ENCODE measurements around the gene UBAC2. TPM values are rescaled to one million over a fixed set of nuclear protein-coding genes. Genes with fewer than 3 reads are reported as not detected.
A peak's percentile ranks its signal among the peaks of the same experiment; 100 is the strongest.

Gene UBAC2
- total RNA-seq, 1 donor from 2014 or later: 70.8 TPM

GRCh38 chr13:99302637-99303505 is 102.2 kb downstream of the UBAC2 start:
- H3K4me3 Mint-ChIP-seq (ENCODE audit: unreplicated experiment): no peak overlapping the region
- H3K9me3 Mint-ChIP-seq (ENCODE audit: low read depth): no peaks in the 10 kb centered on the region
- no peaks in the 10 kb centered on the region for H3K36me3 Mint-ChIP-seq (ENCODE audit: low read depth)
- DNase-seq (ENCODE audit: low spot score): no peak
- H3K27ac Mint-ChIP-seq (ENCODE audit: unreplicated experiment): no peak overlapping the region
- no peaks in the 10 kb centered on the region for H3K27me3 Mint-ChIP-seq (ENCODE audit: low read depth)
- peaks cover 34% of the 10 kb centered on the region for H3K4me1 Mint-ChIP-seq (ENCODE audit: low read depth)
- no peak for TF ChIP-seq CTCF (IDR thresholded peaks at IDR 0.05)

GRCh38 chr13:99303863-99304521 is 103.3 kb downstream of the UBAC2 start:
- TF ChIP-seq CTCF (IDR thresholded peaks at IDR 0.05): no peak
- peaks cover 42% of the 10 kb centered on the region for H3K4me1 Mint-ChIP-seq (ENCODE audit: low read depth)
- no peak overlapping the region for H3K4me3 Mint-ChIP-seq (ENCODE audit: unreplicated experiment)
- DNase-seq (ENCODE audit: low spot score): no peak
- H3K36me3 Mint-ChIP-seq (ENCODE audit: low read depth): peaks cover 4% of the 10 kb centered on the region
- H3K27me3 Mint-ChIP-seq (ENCODE audit: low read depth): no peaks in the 10 kb centered on the region
- H3K27ac Mint-ChIP-seq (ENCODE audit: unreplicated experiment): peak overlapping the region; percentile 9
- no peaks in the 10 kb centered on the region for H3K9me3 Mint-ChIP-seq (ENCODE audit: low read depth)

- H3K4me1 Mint-ChIP-seq (ENCODE audit: low read depth): peaks cover 47% of the 10 kb centered on the region
Measured at GRCh38 chr13:99304541-99304940, 103.9 kb downstream of the UBAC2 start.

DNA sequence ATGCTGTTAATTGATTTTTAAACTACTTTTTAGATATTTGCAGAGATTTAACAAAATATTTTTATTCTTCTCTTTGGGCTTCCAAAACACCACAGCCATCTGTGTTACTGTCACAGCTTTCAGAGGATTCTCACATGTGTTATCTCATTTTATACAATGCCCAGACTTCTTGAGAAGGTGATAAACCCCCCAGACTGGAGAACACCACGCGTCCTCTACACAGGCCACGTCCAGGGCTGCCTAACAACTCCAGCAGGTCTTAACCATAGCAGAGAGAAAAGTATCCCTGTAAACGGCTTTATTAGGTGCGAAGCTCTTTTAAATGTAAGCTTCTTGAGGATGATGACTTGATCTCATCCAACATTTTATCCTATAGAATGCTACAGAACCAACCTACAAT is 104.5 kb downstream of the UBAC2 start:
- no peak for TF ChIP-seq CTCF (IDR thresholded peaks at IDR 0.05)
- no peak overlapping the region for H3K4me3 Mint-ChIP-seq (ENCODE audit: unreplicated experiment)
- no peaks in the 10 kb centered on the region for H3K9me3 Mint-ChIP-seq (ENCODE audit: low read depth)

More at GRCh38 chr13:99304541-99304940, 103.9 kb downstream of the UBAC2 start:
- H3K36me3 Mint-ChIP-seq (ENCODE audit: low read depth): peaks cover 4% of the 10 kb centered on the region
- H3K27ac Mint-ChIP-seq (ENCODE audit: unreplicated experiment): no peak overlapping the region
- no peaks in the 10 kb centered on the region for H3K9me3 Mint-ChIP-seq (ENCODE audit: low read depth)
- H3K27me3 Mint-ChIP-seq (ENCODE audit: low read depth): no peaks in the 10 kb centered on the region
- no peak for TF ChIP-seq CTCF (IDR thresholded peaks at IDR 0.05)
- no peak for DNase-seq (ENCODE audit: low spot score)
- no peak overlapping the region for H3K4me3 Mint-ChIP-seq (ENCODE audit: unreplicated experiment)

DNA sequence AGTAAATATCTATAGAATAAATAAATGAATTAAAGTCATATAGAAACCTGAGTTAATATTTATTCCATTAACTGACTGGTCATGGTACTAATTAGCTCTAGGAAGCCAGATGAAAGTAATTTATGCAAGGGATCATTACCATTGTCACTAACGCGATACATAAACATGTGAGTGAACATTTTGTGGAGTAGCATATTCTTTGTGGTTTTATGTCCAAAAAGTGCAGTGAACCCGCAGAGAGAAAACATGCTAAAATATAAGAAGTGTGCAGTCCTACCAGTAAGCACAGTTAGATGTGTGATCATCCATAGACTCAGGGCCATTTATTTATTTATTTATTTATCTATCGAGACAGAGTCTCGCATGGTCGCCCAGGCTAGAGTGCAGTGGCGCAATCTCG is 104.9 kb downstream of the UBAC2 start:
- Mint-ChIP-seq H3K9me3 (ENCODE audit: low read depth) (no peaks in the 10 kb centered on the region), H3K36me3 (ENCODE audit: low read depth) (peaks cover 4% of the 10 kb centered on the region), H3K4me3 (ENCODE audit: unreplicated experiment) (no peak overlapping the region), H3K27me3 (ENCODE audit: low read depth) (no peaks in the 10 kb centered on the region), H3K4me1 (ENCODE audit: low read depth) (peaks cover 57% of the 10 kb centered on the region), H3K27ac (ENCODE audit: unreplicated experiment) (no peak overlapping the region)
- no peak for TF ChIP-seq CTCF (IDR thresholded peaks at IDR 0.05)
- DNase-seq (ENCODE audit: low spot score): no peak

More for the DNA sequence above, 104.5 kb downstream of the UBAC2 start:
- DNase-seq (ENCODE audit: low spot score): no peak
- Mint-ChIP-seq H3K4me1 (ENCODE audit: low read depth) (peaks cover 53% of the 10 kb centered on the region), H3K27me3 (ENCODE audit: low read depth) (no peaks in the 10 kb centered on the region), H3K36me3 (ENCODE audit: low read depth) (peaks cover 4% of the 10 kb centered on the region), H3K27ac (ENCODE audit: unreplicated experiment) (peak overlapping the region; percentile 50)
